Esophagus muscularis mucosa (tissue), 4 donors: ENCODE data around the gene PURA. TPM values are rescaled to one million over a fixed set of nuclear protein-coding genes. Genes with fewer than 3 reads are reported as not detected.
A peak's percentile ranks its signal among the peaks of the same experiment; 100 is the strongest.

Experiments used
- DNase-seq: peaks from one replicate; pipeline ENCODE4 v3.0.0-alpha.2; 2017; ENCODE audit errors: extremely low spot score
- H3K27ac ChIP-seq, 4 donors: fragments of 200-600 bp; sonication (generic); replicated peaks in 1 of 4; 1 replicate in 3 of 4; 2 replicates in 1 of 4; pipeline ENCODE4 v1.5.1; 2016 to 2019; ENCODE audit warnings: mild to moderate bottlenecking in 1 of 4
- H3K27me3 ChIP-seq, 4 donors: fragments of 200-600 bp; sonication (generic); one replicate each; pipeline versions ENCODE4 v1.5.1 to v1.6.0; 2016 to 2019
- H3K36me3 ChIP-seq, 4 donors: fragments of 200-600 bp; sonication (generic); one replicate each; pipeline ENCODE4 v1.5.1; 2016 to 2019
- H3K4me1 ChIP-seq, 4 donors: fragments of 200-600 bp; sonication (generic); one replicate each; pipeline ENCODE4 v1.5.1; 2016 to 2019
- H3K4me3 ChIP-seq, 4 donors: fragments of 200-600 bp; sonication (generic); 1 replicate in 2 of 4; 2 replicates in 2 of 4; pipeline ENCODE4 v1.5.1; 2016 to 2019; ENCODE audit warnings: mild to moderate bottlenecking in 4 of 4, moderate library complexity in 1 of 4
- H3K9me3 ChIP-seq, 4 donors: fragments of 200-600 bp; sonication (generic); 1 replicate in 3 of 4; 2 replicates in 1 of 4; pipeline ENCODE4 v1.5.1; 2016 to 2019
- EP300 ChIP-seq: sonication (generic); formaldehyde crosslinking; IDR thresholded peaks from one replicate; pipeline ENCODE4 v1.6.1; 2017; ENCODE audit warnings: antibody characterized with exemption
- POLR2A ChIP-seq: fragments of 450-650 bp; IDR thresholded peaks from one replicate; pipeline ENCODE4 v1.6.1; 2017; ENCODE audit warnings: antibody characterized with exemption, moderate library complexity, mild to moderate bottlenecking, low read depth
- POLR2AphosphoS5 ChIP-seq, 2 donors: sonication (generic); formaldehyde crosslinking; IDR thresholded peaks; one replicate each; pipeline ENCODE4 v1.6.1; 2017; ENCODE audit warnings: antibody characterized with exemption in 2 of 2
- WGBS: methylation state at CpG from one replicate; pipeline ENCODE4 v1.1.5; 2018; 5-methylcytosine and 5-hydroxymethylcytosine counted together
- intact Hi-C: fragments of 100-400 bp; cut with DNase I; formaldehyde crosslinking; loops from one replicate; pipeline ENCODE4 v1.15.1; 2023
- total RNA-seq, 4 donors: library from RNA; depleted of rRNA; stranded (reverse); fragments of >200 nt; gene quantifications; one replicate each; pipeline versions ENCODE4 v1.1.0 to v1.2.1, GENCODE V29; 2016
- TF ChIP-seq, protein P1 (sequence below), 3 experiments: fragments of 200-600 bp in 2 of 3; fragments of 450-650 bp in 1 of 3; sonication (generic) in 2 of 3; IDR thresholded peaks; one replicate each; pipeline ENCODE4 v1.5.1; 2017 to 2019; ENCODE audit warnings: antibody characterized with exemption in 3 of 3, mild to moderate bottlenecking in 2 of 3, moderate library complexity in 1 of 3

Gene PURA
- total RNA-seq, 4 donors from 2014 or later = 31.8 to 46.5 (median 43.5) TPM

GRCh38 chr5:140140435-140140834 is 26.5 kb downstream of the PURA start:
- intact Hi-C loops = no loop called here
- 97% methylated on average over 3 of the region's 3 CpGs for WGBS

GRCh38 chr5:140141241-140141640 is 27.3 kb downstream of the PURA start:
- H3K4me1 ChIP-seq = peaks cover 20 to 54% (median 41%) of the 10 kb centered on the region in 4 donors
- no peaks in the 10 kb centered on the region for H3K36me3 ChIP-seq
- no peaks in the 10 kb centered on the region for H3K27me3 ChIP-seq
- peak overlapping the region in 1 of 4 donors; percentile 8 for H3K27ac ChIP-seq
- TF ChIP-seq POLR2AphosphoS5 (IDR thresholded peaks at IDR 0.05) (peak in 1 of 2 donors; percentile 9), EP300 (no peak)
- no peak overlapping the region for H3K4me3 ChIP-seq
- DNase-seq = peak; percentile 87
- intact Hi-C loops = no loop called here
- no peaks in the 10 kb centered on the region for H3K9me3 ChIP-seq

More at GRCh38 chr5:140140435-140140834, 26.5 kb downstream of the PURA start:
- Histone ChIP-seq H3K9me3 (no peaks in the 10 kb centered on the region), H3K27ac (peak overlapping the region in 1 of 4 donors; percentile 8), H3K4me1 (peaks cover 14 to 48% (median 33%) of the 10 kb centered on the region in 4 donors), H3K27me3 (no peaks in the 10 kb centered on the region), H3K4me3 (no peak overlapping the region), H3K36me3 (no peaks in the 10 kb centered on the region)
- no peak for DNase-seq
- TF ChIP-seq POLR2AphosphoS5 (IDR thresholded peaks at IDR 0.05) (no peak), POLR2A (no peak), EP300 (no peak)
- TF ChIP-seq, protein P1, sequence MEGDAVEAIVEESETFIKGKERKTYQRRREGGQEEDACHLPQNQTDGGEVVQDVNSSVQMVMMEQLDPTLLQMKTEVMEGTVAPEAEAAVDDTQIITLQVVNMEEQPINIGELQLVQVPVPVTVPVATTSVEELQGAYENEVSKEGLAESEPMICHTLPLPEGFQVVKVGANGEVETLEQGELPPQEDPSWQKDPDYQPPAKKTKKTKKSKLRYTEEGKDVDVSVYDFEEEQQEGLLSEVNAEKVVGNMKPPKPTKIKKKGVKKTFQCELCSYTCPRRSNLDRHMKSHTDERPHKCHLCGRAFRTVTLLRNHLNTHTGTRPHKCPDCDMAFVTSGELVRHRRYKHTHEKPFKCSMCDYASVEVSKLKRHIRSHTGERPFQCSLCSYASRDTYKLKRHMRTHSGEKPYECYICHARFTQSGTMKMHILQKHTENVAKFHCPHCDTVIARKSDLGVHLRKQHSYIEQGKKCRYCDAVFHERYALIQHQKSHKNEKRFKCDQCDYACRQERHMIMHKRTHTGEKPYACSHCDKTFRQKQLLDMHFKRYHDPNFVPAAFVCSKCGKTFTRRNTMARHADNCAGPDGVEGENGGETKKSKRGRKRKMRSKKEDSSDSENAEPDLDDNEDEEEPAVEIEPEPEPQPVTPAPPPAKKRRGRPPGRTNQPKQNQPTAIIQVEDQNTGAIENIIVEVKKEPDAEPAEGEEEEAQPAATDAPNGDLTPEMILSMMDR (IDR thresholded peaks at IDR 0.05) = no peak

DNA sequence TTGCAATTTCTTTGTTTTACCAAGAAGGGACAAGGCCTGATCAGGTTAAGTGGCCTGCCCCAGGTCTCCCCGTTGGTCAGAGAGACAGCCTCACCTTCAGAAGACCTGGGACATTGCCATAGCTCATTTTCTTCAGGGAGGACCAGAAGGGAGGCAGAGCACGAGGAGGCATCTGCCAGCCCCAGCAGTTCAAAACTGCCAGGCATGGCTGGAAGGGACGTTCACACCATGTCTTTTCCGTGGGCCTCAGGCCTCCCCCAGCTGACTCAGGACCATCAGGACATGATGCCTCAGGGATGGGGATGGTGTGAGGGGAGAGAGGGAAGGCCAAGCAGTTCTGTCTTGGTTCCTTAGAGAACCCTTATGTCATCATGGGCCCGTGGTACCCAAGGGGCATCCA is 28.3 kb downstream of the PURA start:
- Histone ChIP-seq H3K9me3 (no peaks in the 10 kb centered on the region), H3K36me3 (no peaks in the 10 kb centered on the region), H3K27me3 (no peaks in the 10 kb centered on the region), H3K27ac (no peak overlapping the region), H3K4me1 (peaks cover 25 to 61% (median 43%) of the 10 kb centered on the region in 4 donors), H3K4me3 (no peak overlapping the region)
- peak; percentile 50 for DNase-seq
- 80% methylated on average over 2 of the region's 5 CpGs for WGBS
- no peak for TF ChIP-seq POLR2A
- intact Hi-C loops = no loop called here

DNA sequence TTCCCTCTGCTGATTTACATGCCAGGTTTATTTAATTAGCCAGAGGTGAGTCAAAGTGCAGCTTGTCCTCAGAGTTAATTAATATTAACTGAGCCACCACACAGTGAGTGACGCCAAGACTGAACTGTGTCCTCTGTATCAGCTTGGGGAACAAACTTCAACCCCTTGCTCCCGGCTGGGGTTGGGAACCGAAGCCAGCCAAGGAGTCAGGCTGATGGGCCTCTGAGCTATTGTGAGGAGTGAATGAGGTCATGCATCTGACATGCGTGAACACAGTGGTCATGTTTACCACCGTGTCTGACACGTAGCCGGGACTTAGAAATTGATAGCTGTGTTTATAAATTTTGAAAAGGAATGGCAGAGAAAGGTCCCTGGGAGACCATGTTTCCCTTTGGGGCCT is 28.9 kb downstream of the PURA start:
- Histone ChIP-seq H3K27me3 (no peaks in the 10 kb centered on the region), H3K4me1 (peaks cover 25 to 61% (median 37%) of the 10 kb centered on the region in 4 donors), H3K9me3 (no peaks in the 10 kb centered on the region), H3K27ac (no peak overlapping the region), H3K36me3 (no peaks in the 10 kb centered on the region), H3K4me3 (no peak overlapping the region)
- DNase-seq = peak; percentile 53
- no peak for TF ChIP-seq EP300
- no peak for TF ChIP-seq POLR2AphosphoS5 (IDR thresholded peaks at IDR 0.05)
- TF ChIP-seq POLR2A = no peak
- TF ChIP-seq, protein P1 (IDR thresholded peaks at IDR 0.05) = no peak
- WGBS = 90% methylated on average over 7 of the region's 7 CpGs
- intact Hi-C loops = no loop called here

DNA sequence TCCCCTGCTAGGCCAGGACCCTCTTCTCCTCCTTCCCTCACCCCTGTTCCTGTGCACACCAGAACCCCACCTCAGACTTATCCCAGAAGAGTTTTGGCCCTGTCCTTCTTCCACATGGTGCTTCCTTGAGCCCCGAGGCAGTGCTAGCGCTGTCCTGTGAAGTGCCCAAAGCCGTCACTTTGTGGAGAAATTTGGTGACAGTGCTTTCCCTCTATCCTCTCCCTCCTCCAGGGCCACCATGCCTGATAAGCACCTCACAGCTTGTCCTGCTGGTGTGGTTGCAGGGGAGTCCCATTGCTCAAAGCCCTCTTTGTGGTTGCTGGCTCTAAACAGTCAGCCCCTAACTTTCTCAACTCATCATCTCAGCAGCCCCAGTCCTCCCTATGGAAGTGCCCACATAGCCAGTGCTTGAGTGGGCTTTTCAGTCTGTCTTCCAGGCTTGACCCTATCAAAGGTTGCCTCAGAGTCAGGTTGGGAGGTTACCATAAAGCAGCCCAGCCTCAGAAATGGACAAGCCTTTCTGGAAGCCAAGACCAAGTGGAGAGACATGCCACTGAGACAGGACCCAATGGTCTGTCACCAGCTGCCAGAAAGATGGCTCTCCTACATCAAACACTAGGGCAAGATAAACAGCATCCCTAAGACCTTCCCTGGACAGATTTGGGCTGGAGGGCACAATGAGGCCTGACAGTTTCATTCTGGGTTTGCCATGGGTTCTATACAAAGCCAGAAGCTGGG is 29.8 kb downstream of the PURA start:
- intact Hi-C loops = no loop called here
- 100% methylated on average over 3 of the region's 3 CpGs for WGBS

More for the DNA sequence above, 29.8 kb downstream of the PURA start:
- H3K4me3 ChIP-seq = no peak overlapping the region
- H3K4me1 ChIP-seq = peaks cover 25 to 61% (median 36%) of the 10 kb centered on the region in 4 donors
- TF ChIP-seq POLR2A (no peak), POLR2AphosphoS5 (IDR thresholded peaks at IDR 0.05) (no peak), EP300 (no peak)
- TF ChIP-seq, protein P1 (IDR thresholded peaks at IDR 0.05) = no peak
- H3K27me3 ChIP-seq = no peaks in the 10 kb centered on the region
- peak; percentile 62 for DNase-seq
- H3K36me3 ChIP-seq = no peaks in the 10 kb centered on the region
- H3K9me3 ChIP-seq = no peaks in the 10 kb centered on the region
- H3K27ac ChIP-seq = no peak overlapping the region
